ENCODE data around the gene TCEAL6. TPM values are rescaled to one million over a fixed set of nuclear protein-coding genes. Genes with fewer than 3 reads are reported as not detected.

TCEAL6 gene
- total RNA-seq, 1 donor from 2014 or later: not detected

Other genes starting within 250 kb of the TCEAL6 start
- gene ZMAT1, start 210.5 kb downstream of the TCEAL6 start, total RNA-seq: 4.5 TPM
- not detected for gene TCEAL2, start 16.8 kb downstream of the TCEAL6 start, total RNA-seq
- gene BEX5, start 13.5 kb upstream of the TCEAL6 start, total RNA-seq: 0.40 TPM
- not detected for gene TCP11X1, start 72.8 kb upstream of the TCEAL6 start, total RNA-seq
- gene NXF2, start 104.7 kb upstream of the TCEAL6 start, total RNA-seq: not detected

Measured in left ventricle myocardium superior (tissue), 1 donor.